DOHH2 (cell line): ENCODE results near the gene MAPK6.

Experiments
- EZH2phosphoT487 ChIP-seq: fragments of 200-600 bp; sonication (generic); IDR thresholded peaks from 2 replicates; pipeline ENCODE4 v1.6.1; 2017; ENCODE audit warnings: borderline replicate concordance, mild to moderate bottlenecking, antibody characterized with exemption, low read length, moderate library complexity, mixed read lengths
- TF ChIP-seq, protein P1 (sequence below): fragments of 200-600 bp; sonication (generic); IDR thresholded peaks from one replicate; pipeline ENCODE4 v1.5.1; 2014; ENCODE audit warnings: antibody characterized with exemption, mild to moderate bottlenecking, low read depth, low read length; ENCODE audit not compliant: poor library complexity, severe bottlenecking

DNA sequence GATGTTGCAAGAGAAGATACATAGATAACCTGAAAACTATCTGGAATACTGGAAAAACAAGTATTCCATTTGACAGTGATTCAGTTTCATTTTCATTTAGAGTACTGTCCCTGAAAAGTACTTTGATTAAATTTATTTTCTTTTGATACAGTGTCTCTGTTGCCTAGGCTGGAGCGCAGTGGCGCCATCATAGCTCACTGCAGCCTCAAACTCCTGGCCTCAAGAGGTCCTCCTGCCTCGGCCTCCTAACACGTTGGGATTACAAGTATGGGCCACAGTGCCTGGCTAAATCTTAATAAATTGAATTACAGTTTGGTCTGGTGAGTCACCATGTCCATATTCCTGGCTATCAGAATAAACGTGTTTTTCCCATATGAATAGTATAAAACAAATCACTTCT, 45.8 kb upstream of the MAPK6 start:
- TF ChIP-seq, protein P1, sequence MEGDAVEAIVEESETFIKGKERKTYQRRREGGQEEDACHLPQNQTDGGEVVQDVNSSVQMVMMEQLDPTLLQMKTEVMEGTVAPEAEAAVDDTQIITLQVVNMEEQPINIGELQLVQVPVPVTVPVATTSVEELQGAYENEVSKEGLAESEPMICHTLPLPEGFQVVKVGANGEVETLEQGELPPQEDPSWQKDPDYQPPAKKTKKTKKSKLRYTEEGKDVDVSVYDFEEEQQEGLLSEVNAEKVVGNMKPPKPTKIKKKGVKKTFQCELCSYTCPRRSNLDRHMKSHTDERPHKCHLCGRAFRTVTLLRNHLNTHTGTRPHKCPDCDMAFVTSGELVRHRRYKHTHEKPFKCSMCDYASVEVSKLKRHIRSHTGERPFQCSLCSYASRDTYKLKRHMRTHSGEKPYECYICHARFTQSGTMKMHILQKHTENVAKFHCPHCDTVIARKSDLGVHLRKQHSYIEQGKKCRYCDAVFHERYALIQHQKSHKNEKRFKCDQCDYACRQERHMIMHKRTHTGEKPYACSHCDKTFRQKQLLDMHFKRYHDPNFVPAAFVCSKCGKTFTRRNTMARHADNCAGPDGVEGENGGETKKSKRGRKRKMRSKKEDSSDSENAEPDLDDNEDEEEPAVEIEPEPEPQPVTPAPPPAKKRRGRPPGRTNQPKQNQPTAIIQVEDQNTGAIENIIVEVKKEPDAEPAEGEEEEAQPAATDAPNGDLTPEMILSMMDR, result no peak
- TF ChIP-seq EZH2phosphoT487, result no peak
